Measurements from ENCODE around the gene SLC6A2. TPM values are rescaled to one million over a fixed set of nuclear protein-coding genes. Genes with fewer than 3 reads are reported as not detected.

SLC6A2 gene
- total and polyA plus RNA-seq, 7 donors = 0.04 TPM; not detected in 6

GRCh38 chr16:55725055-55725777, 69.4 kb downstream of the SLC6A2 start:
- ATAC-seq = no peak
- intact Hi-C loops (cut with DNase I) = no loop called here

GRCh38 chr16:55728797-55729196, 73.0 kb downstream of the SLC6A2 start:
- no peak for ATAC-seq
- intact Hi-C loops (cut with DNase I) = no loop called here
- Histone ChIP-seq H3K4me1 (no peaks in the 10 kb centered on the region), H3K4me3 (no peak overlapping the region), H3K27ac (no peak overlapping the region), H3K36me3 (ENCODE audit: insufficient read depth in 1 of 2, low read depth in 1 of 2) (no peaks in the 10 kb centered on the region), H3K27me3 (ENCODE audit: insufficient read depth in 3 of 3, low read length in 2 of 3) (peaks cover 0 to 4% (median 2%) of the 10 kb centered on the region in 3 donors), H3K9me3 (no peaks in the 10 kb centered on the region)
- 63% methylated on average over 6 of the region's 6 CpGs for WGBS, 3 donors
- no peak for DNase-seq
- TF ChIP-seq CTCF (IDR thresholded peaks at IDR 0.05) = no peak

More at GRCh38 chr16:55725055-55725777, 69.4 kb downstream of the SLC6A2 start:
- Histone ChIP-seq H3K4me1 (no peaks in the 10 kb centered on the region), H3K36me3 (ENCODE audit: insufficient read depth in 1 of 2, low read depth in 1 of 2) (no peaks in the 10 kb centered on the region), H3K9me3 (no peaks in the 10 kb centered on the region), H3K27ac (no peak overlapping the region), H3K4me3 (no peak overlapping the region), H3K27me3 (ENCODE audit: insufficient read depth in 3 of 3, low read length in 2 of 3) (peaks cover 0 to 2% (median 0%) of the 10 kb centered on the region in 3 donors)
- 70 to 74% (median 73%) methylated on average over 5 of the region's 5 CpGs for WGBS, 3 donors
- no peak for DNase-seq
- TF ChIP-seq CTCF (IDR thresholded peaks at IDR 0.05) = no peak

- 80 to 88% (median 83%) methylated on average over 5 of the region's 5 CpGs for WGBS, 3 donors
- Histone ChIP-seq H3K9me3 (no peaks in the 10 kb centered on the region), H3K4me3 (no peak overlapping the region), H3K36me3 (ENCODE audit: insufficient read depth in 1 of 2, low read depth in 1 of 2) (no peaks in the 10 kb centered on the region), H3K4me1 (no peaks in the 10 kb centered on the region), H3K27ac (no peak overlapping the region), H3K27me3 (ENCODE audit: insufficient read depth in 3 of 3, low read length in 2 of 3) (peaks cover 0 to 7% (median 2%) of the 10 kb centered on the region in 3 donors)
- ATAC-seq (no peak), DNase-seq (no peak)
- TF ChIP-seq CTCF (IDR thresholded peaks at IDR 0.05) = no peak
- intact Hi-C loops (cut with DNase I) = no loop called here
Observed at GRCh38 chr16:55730115-55730514, 74.3 kb downstream of the SLC6A2 start.

- Histone ChIP-seq H3K9me3 (no peaks in the 10 kb centered on the region), H3K4me1 (no peaks in the 10 kb centered on the region), H3K36me3 (ENCODE audit: insufficient read depth in 1 of 2, low read depth in 1 of 2) (no peaks in the 10 kb centered on the region), H3K4me3 (no peak overlapping the region), H3K27ac (no peak overlapping the region), H3K27me3 (ENCODE audit: insufficient read depth in 3 of 3, low read length in 2 of 3) (peaks cover 0 to 11% (median 2%) of the 10 kb centered on the region in 3 donors)
- no peak for DNase-seq
- TF ChIP-seq CTCF (IDR thresholded peaks at IDR 0.05) = no peak
- 68 to 75% (median 72%) methylated on average over 2 of the region's 2 CpGs for WGBS, 3 donors
- ATAC-seq = no peak
- intact Hi-C loops (cut with DNase I) = no loop called here
Observed at GRCh38 chr16:55732496-55732895, 76.7 kb downstream of the SLC6A2 start.

- H3K4me1 ChIP-seq = no peaks in the 10 kb centered on the region
- TF ChIP-seq CTCF (IDR thresholded peaks at IDR 0.05) = no peak
- no peak overlapping the region for H3K4me3 ChIP-seq
- peaks cover 0 to 24% (median 0%) of the 10 kb centered on the region in 3 donors for H3K27me3 ChIP-seq (ENCODE audit: insufficient read depth in 3 of 3, low read length in 2 of 3)
- no peak for ATAC-seq
- H3K27ac ChIP-seq = no peak overlapping the region
- H3K9me3 ChIP-seq = no peaks in the 10 kb centered on the region
- WGBS, 3 donors = 54 to 81% (median 73%) methylated on average over 2 of the region's 2 CpGs
- intact Hi-C loops (cut with DNase I) = no loop called here
- no peaks in the 10 kb centered on the region for H3K36me3 ChIP-seq (ENCODE audit: insufficient read depth in 1 of 2, low read depth in 1 of 2)
- no peak for DNase-seq
Observed at GRCh38 chr16:55734665-55735064, 78.9 kb downstream of the SLC6A2 start.
